GM21619 (cell line): ENCODE measurements around the gene PLEKHO2.
"Not testable (repeated sequence)": the region's sequence is repeated elsewhere in the genome, so short reads cannot be mapped to it uniquely, and the experiment has no call there.

Experiments used
- ATAC-seq: cut with Tn5 transposase; IDR thresholded peaks from one replicate; pipeline ENCODE4 v1.9.1; 2021; ENCODE audit not compliant: unreplicated experiment

The PLEKHO2 gene, protein sequence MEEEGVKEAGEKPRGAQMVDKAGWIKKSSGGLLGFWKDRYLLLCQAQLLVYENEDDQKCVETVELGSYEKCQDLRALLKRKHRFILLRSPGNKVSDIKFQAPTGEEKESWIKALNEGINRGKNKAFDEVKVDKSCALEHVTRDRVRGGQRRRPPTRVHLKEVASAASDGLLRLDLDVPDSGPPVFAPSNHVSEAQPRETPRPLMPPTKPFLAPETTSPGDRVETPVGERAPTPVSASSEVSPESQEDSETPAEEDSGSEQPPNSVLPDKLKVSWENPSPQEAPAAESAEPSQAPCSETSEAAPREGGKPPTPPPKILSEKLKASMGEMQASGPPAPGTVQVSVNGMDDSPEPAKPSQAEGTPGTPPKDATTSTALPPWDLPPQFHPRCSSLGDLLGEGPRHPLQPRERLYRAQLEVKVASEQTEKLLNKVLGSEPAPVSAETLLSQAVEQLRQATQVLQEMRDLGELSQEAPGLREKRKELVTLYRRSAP

DNA sequence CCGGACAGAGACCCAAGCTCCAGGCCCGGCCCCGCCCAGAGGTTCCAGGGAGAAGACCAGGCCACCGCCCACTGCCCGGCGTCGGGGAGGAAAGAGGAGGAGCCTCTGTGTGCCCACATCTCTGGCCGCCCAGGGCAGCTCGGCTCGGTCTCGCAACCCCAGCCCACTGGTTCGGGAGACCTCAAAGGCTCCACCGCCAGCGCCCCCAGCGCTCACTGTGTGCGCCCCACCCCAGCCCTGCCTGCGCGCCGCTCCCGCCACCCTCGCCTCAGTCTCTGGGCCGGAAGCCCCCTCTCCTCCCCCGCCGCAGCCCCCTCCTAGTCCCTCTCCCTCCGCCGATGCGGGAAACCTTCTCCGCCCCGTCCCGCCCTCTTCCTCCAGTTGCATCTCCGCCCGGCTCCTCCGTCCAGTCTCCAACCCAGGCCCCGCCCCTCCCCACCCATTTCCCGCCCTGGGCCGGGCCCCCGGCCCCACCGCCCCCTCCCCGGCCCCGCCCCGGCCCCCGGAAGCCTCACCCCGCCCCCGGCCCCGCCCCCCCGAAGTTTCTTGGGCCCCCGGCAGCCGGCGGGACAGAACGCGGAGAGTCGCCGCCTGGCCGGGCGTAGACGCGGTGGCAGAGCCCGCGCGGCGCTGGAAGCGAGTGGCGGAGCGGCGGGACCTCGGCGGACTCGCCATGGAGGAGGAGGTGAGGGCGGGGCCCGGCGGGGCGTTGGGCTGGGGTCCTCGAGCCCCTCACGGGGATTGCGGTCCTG is at the start of gene PLEKHO2:
Gene PLEKHO2 (plus strand): TSS at position 572 of the 752 bp plus-strand sequence. CDS start 102 bp downstream, at position 674.
- ATAC-seq: peak; percentile 52

DNA sequence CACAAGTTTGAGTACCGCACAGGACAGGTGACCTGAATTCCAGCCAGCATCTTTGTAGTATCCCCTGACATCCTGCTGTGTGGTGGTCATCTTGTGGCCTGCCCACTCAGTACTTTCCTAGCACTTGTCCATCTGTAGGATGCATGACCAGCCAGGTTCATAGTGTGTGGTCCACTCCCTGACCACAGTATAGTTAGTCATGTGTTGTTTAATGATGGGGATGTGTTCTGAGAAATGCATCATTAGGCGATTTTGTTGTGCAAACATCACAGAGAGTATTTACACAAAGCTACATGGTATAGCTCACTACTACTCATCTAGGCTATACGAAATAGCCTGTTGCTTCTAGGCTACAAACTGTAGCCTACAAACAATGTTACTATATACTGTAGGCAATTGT is 49.4 kb upstream of the PLEKHO2 start:
- no peak for ATAC-seq

DNA sequence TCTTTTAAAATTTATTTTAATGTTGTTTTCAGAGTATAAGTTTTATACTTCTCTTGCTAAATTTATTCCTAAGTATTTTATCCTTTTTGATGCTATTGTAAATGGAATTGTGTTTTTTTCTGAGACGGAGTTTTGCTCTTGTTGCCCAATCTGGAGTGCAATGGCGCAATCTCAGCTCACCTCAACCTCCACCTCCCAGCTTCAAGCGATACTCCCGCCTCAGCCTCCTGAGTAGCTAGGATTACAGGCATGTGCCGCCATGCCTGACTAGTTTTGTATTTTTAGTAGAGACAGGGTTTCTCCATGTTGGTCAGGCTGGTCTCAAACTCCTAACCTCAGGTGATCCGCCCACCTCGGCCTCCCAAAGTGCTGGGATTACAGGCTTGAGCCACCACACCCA is 46.4 kb upstream of the PLEKHO2 start:
- not testable (repeated sequence) for ATAC-seq

DNA sequence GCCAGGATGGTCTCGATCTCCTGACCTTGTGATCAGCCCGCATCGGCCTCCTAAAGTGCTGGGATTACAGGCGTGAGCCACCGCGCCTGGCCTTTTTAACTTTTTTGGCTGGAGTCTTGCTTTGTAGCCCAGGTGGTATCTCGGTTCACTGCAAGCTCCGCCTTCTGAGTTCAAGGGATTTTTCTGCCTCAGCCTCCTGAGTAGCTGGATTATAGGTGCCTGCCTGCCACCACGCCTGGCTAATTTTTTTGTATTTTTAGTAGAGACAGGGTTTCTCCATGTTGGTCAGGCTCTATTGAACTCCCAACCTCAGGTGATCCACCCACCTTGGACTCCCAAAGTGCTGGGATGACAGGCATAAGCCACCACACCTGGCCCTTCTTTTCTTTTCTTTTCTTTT is 45.8 kb upstream of the PLEKHO2 start:
- not testable (repeated sequence) for ATAC-seq

DNA sequence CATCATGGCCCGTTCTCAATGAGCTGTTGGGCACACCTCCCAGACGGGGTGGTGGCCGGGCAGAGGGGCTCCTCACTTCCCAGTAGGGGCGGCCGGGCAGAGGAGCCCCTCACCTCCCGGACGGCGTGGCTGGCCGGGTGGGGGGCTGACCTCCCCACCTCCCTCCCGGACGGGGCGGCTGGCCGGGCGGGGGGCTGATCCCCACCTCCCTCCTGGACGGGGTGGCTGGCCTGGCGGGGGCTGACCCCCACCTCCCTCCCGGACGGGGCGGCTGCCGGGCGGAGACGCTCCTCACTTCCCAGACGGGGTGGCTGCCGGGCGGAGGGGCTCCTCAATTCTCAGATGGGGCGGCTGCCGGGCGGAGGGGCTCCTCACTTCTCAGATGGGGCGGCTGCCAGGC is 42.8 kb upstream of the PLEKHO2 start:
- ATAC-seq: not testable (repeated sequence)

DNA sequence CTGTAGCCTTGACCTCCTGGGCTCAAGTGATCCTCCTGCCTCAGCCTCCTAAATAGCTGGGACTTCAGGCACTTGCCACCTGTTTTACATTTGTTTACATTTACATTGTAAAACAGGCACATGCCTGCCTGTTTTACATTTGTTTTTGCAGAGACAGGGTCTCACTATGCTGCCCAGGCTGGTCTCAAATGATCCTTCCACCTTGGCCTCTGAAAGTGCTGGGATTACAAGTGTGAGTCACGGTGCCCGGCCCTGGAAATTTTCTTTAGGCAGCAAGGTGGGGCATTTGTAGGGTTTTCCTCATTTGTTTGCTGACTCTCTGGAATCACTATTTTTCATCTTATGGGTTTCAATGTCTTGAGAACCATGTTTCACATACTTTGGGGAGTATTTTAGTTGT is 41.2 kb upstream of the PLEKHO2 start:
- ATAC-seq: no peak

DNA sequence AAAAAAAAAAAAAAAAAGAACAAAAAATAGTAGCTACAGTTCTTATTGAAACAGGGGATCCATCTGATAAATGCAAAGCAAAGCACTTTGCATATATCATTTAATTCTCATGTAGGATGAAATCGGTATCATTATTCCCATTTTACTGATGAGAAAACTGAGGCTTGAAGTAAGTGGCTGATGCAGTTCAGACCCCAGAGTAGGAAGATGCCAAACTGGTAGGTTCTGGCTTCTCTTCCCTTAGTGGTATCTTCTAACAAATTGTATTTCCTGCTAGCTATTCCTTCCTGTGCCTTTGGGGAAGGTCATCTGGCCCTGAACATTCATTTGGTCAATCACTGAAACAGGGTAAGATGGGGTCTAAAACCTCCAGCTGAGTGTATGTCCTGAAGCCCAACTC is 38.2 kb upstream of the PLEKHO2 start:
- no peak for ATAC-seq

DNA sequence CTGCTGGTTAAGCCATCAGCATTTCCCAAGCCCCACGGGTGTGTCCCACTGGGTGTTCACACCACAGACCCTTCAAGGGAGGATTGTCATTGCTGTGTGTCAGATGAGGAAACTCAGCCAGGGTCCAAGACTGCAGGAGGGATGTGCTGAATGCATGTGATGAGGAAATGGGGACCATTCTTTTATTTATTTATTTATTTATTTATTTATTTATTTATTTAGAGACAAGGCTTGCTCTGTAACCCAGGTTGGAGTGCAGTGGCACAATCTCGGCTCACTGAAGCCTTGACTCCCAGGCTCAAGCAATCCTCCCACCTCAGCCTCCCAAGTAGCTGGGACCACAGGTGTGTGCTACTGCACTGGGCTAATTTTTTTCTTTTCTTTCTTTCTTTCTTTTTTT is 37.1 kb upstream of the PLEKHO2 start:
- ATAC-seq: no peak

DNA sequence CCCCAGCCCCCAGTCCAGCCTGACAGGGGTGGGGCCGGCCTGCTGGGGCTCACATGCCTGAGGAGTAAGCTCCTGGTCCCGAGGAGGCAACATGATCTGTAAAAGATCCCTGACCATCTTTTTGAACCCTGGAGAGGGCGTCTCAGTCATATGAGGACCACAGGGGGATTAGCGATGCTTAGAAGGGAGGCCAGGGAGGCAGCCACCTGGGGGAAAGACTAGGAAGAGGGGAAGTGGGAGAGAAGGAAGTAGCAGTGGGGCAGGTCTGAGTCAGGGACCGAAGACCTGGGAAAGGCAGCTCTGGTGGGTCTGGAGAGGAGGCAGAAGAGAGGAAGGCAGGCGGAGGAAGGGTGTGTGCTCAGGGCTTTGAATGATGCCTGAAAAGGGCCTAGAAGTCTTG is 35.2 kb upstream of the PLEKHO2 start:
- ATAC-seq: no peak

DNA sequence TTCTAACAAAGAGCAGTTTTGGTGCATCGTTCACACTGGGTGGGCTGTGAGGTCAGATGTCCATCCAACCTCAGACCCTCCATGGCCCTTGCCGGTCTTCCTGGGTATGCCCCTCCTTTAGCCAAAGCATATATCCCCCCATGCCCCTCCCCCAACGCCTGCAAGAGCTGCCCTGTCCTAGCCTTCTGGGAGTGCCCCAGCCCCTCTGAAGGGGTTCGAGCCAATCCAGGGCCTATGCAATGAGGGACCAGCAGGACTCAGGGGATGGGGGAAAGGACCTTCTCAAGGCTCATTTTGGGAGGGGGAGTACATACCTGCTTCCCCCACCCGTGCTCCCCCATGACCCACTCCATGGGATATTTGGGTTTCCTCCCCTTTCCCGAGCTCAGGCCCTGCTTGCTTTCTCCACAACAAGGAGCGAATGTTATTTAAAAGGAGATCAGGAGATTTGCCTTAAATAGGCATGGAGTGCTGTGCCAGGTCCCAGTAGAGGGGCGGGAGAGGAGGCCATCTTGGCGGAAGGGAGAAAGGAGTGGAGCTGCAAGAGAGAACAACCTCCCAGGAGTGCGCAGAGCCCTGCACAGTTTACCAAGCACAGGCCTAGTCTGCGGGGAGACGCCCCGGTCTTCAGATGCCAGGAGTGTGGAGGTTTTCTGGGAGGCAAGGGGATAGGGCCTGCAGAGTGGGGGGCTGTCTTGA is 34.5 kb upstream of the PLEKHO2 start:
- ATAC-seq: no peak

DNA sequence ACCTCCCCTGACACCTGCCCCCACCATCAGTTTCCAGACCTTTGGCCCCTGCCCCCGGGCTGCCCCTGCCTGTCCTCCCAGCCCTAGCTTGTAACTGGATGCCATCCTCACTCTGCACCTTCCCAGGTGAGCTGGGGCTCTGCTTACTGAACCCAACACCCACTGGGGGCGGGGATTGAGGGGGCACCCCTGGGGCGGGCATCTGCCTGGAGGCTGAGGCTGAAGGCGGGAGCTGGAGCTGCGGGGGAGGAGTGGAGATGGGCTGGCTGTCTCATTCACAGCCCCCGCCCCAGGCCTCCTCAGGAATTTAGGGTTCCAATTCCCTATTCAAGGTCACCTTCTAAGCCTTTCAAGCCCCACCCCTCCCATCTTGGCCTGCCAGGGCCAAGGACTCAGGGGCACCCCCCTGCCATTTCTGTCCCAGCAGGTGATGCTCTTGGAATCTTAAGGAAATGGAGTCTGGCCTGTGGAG is 33.9 kb upstream of the PLEKHO2 start:
- no peak for ATAC-seq

DNA sequence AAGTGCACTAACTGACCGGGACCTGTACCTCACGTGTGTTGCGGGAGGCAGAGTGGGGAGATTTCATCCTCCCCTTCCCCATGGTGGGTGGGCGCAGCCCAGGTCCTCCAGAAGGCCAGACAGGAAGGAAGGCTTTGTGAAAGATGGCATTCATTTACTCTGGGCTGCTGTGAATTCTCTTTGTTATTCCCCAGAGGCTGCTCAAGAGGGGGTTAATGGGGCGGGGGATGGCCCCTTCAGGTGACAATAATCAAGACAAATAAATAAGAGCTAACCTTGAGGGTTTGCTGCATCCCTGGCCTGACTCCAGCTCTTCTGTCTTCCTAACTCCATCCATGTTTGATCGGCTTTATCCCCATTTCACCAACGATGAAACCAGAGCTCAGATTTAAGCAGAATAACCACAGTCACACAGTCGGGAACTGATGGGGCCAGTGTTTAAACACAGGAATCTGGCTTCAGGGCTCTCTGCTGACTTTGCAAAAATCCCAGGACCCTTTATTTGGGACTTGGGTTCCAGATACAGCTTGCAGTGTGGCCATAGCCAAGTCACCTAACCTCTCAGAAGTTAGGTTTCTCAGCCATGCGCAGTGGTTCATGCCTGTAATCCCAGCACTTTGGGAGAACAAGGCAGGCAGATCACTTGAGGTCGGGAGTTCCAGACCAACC is 32.8 kb upstream of the PLEKHO2 start:
- no peak for ATAC-seq

DNA sequence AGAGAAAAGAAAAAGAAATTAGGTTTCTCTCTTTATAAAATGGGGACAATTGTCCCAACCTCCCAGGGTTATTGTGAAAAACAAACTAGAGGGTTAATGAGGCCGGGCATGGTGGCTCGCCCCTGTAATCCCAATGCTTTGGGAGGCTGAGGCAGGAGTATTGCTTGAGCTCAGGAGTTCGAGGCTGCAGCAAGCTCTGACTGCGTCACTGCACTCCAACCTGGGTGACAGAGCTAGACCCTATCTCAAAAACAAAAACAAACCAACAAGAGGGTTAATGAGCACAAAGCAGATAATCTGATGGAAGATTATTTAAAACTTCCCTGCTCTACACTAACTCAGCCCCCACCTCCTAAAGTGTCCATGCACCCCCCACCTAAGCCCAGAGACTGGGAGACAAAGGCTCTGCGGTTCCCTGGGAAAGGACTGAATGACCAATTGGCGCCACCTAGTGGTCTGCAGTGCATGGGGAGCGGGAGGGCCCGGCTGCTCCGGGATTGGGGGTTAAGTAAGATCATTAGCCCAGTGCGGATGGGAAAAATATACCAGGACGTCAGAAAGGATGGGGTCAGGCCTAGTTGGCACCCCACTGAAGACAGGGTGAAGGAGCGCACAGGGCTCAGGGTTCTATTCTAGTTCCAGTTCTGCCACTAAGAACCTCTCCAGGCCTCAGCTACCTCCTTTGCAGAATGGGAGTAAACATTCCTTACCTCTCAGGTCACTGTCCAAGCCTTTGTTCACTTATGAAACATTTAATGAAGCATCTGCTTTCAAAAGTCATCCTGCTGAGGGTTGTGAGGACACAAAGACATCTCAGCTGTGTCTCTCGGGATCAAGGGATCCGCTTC is 31.8 kb upstream of the PLEKHO2 start:
- ATAC-seq: no peak

DNA sequence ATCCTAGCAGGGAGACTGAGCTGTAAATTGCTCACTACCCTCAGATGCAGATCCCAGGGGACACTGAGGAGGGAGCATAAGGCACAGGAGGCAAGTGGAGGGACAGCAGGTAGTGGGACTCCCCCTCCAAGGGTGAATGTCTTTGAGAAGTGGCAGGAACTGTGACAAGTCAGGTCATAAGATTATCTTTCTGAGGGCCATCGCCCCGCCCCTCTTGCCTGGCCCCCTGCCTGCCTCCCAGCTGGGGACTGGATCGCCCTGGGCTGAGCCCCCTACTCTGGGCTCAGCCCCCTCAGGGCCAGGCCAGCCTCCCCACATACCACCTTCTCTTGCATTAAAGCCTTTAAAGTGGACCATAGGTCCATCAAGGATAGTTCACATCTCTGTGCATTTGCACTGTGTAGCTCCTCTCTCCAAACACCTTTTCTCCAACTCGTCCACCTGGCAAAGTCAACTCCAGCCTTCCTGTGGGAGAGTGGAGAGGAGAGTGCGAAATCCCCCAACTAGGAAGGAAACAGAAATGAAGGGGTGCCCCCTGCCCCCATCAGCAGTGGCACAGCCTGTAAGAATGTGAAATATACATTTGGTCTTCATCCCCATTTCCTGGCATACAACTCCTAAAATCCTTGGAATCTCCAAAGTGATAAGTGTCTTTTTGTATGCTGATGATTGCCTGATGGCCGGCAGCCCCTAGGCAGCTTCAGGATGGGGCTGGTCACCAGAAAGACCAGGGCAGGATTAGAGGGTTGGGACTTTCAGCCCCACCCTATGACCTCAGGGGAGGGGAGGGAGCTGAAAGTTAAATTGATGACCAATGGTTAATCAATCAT is 31.0 kb upstream of the PLEKHO2 start:
- no peak for ATAC-seq

DNA sequence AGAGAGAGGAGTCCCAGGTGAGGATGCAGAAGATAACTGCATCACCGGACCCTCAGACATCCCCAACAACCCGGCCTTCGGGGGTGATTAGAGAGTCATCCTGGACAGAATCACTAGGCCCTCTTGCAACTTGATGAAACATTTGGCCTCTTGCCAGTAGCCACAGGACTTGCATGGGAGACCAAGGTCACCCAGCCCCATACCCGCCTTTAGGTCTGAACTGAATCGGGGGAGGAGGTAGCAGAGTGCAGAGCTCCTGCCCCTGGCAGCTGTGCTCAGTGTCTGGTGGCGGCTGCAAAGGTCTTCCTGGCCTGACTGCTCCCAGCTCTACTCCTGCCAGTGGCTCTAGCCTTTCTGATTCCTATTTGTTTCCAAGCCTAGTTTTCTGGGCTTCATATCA is 28.6 kb upstream of the PLEKHO2 start:
- ATAC-seq: no peak

DNA sequence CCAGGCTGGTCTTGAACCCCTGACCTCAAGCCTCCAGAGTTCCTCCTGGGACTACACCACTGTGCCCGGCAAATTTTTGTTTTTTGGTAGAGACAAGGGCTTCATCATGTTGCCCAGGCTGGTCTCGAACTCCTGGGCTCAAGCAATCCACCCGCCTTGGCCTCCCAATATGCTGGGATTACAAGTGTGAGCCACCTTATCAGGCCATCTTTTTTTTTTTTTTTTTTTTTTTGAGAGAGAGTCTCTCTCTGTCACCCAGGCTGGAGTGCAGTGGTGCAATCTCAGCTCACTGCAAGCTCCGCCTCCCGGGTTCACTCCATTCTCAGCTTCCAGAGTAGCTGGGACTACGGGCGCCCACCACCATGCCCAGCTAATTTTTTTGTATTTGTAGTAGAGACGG is 27.4 kb upstream of the PLEKHO2 start:
- ATAC-seq: not testable (repeated sequence)

DNA sequence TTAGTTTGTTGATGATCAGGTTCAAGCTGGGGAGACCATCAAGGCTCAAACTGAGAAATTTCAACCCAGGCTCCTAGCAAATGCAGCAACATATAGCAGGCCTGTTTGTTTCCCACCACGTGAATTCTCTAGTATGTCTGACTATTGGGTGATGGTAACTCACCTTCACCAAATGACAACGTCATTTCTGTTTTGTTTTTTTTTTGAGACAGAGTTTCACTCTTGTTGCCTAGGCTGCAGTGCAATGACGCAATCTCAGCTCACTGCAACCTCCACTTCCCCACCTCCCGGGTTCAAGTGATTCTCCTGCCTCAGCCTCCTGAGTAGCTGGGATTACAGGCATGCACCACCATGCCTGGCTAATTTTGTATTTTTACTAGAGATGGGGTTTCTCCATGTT is 26.8 kb upstream of the PLEKHO2 start:
- ATAC-seq: not testable (repeated sequence)

DNA sequence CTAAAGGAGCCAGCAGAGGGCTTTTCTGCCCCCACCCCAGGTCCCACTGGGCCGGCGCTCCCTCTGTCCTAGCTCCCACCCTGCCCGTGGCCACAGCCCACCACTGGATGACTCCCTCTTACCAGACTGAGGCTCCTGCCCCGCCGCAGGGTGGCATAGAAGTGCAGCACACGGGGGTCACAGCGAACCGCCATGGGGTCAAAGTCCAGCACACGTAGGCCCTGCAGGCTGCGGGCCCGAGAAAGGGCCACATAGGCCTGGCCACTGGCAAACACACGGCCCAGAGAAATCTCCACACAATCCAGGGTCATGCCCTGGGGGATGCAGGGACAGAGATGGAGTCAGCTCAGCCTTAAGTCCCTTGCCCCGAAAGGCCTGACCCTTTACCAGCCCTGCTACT is 25.3 kb upstream of the PLEKHO2 start:
- ATAC-seq: no peak

DNA sequence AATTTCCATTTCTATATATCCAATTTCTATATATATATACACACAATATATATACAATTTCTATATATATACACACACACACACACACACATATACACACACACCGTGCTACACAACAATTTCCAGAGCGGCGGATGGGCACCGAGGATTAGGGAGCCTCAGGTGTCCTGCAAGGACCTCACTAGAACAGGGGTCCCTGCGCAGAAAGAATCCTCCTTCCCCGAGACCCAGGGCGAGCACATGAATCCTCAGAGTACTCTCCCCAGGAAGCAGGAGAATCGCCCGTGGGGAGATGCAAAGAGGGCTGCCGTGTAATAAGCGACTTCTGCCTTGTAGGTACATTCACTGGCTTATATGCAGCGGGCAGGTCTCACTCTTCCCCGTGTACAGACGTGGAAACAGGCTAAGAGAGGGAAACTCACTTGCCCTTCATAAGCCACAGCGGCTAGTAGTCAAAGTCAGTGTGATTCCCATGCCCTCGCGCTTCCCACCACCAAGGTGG is 16.7 kb upstream of the PLEKHO2 start:
- ATAC-seq: no peak
